NCI-H1092 treated with DMSO at 0.1 percent for 48 hours (cell line): Measurements from ENCODE around the gene MAZ.
"Not testable (repeated sequence)": the region's sequence is repeated elsewhere in the genome, so short reads cannot be mapped to it uniquely, and the experiment has no call there.

Experiments
- DNase-seq: peaks from one replicate; lab custom pipeline; 2025; lab: John Stamatoyannopoulos, UW

Gene MAZ

DNA sequence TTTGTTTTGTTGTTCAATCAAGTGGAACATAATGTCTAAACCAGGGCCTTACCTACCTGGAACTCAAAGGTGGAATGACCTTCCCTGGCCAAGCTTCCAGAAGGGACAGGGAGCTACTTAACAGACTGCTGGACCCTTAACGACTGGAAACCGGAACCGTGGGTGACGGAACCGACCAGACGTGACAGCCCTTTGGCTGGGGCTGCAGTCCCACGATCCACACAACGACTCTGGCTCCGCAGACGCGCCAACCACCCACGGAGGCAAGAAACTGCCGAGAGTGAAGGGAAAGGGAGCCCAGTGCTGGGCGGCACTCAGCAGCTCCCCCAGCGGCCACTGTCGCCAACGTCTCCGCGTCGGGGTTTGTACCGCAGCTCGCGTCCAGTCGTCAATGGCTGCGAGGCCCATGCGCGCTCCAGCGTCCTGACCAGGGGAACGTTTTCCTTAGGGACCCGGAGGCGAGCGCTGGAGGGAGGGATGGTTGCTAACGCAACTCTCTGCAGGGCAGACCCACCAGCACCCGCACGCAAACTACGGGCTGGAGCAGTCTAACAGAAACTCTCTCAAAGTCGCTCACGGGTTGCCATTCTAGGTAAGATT is 21.3 kb upstream of the MAZ start:
- no peak for DNase-seq

DNA sequence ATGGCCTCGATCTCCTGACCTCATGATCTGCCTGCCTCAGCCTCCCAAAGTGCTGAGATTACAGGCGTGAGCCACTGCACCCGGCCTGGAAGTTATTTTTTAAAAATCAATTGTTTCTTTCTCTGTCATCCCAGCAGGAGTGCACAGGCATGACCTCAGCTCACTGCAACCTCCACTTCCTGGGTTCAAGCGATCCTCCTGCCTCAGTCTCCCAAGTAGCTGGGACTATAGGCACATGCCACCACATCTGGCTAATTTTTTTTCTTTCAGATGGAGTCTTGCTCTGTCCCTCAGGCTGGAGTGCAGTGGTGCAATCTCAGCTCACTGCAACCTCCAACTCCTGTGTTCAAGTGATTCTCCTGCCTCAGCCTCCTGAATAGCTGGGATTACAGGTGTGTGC is 19.2 kb upstream of the MAZ start:
- DNase-seq, result not testable (repeated sequence)

- no peak for DNase-seq
These were observed 16.6 kb upstream of the MAZ start for GRCh38 chr16:29789775-29790182.

DNA sequence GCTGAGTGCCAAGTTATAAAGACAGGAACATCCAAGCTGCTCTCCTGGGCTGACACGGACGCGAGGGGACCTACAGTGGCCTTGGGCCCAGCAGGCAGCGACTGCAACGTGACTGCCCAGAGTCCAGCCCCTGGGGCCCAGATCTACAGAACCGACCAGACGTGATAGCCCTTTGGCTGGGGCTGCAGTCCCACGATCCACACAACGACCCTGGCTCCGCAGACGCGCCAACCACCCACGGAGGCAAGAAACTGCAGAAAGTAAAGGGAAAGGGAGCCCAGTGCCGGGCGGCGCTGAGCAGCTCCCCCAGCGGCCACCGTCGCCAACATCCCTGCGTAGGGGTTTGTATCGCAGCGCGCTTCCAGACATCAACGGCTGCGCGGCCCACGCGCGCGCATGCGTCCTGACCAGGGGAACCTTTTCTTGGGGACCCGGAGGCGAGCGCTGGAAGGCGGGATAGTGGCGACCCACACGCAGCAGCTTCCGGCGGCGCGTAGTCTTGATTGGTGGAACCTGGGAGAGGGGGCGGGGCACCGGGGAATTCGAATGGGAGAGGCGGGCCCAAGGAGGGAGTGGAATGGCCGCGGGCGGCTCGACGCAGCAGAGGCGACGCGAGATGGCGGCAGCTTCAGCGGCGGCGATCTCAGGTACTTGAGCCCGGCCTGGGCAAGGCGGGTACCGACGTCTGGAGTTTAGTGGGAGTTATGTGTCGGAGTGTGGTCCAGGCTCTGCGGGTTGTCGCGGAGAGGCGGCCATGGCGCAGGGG is 16.0 kb upstream of the MAZ start, which contains the start of gene KIF22:
Gene KIF22 (plus strand): TSS at position 569 of the 766 bp plus-strand sequence. CDS start 9 bp downstream, at position 578.
- peak; percentile 98 for DNase-seq

GRCh38 chr16:29790949-29791844 is 15.1 kb upstream of the MAZ start:
- DNase-seq, result peak; percentile 13

- DNase-seq, result no peak
These were observed 14.2 kb upstream of the MAZ start for GRCh38 chr16:29791845-29792807.

DNA sequence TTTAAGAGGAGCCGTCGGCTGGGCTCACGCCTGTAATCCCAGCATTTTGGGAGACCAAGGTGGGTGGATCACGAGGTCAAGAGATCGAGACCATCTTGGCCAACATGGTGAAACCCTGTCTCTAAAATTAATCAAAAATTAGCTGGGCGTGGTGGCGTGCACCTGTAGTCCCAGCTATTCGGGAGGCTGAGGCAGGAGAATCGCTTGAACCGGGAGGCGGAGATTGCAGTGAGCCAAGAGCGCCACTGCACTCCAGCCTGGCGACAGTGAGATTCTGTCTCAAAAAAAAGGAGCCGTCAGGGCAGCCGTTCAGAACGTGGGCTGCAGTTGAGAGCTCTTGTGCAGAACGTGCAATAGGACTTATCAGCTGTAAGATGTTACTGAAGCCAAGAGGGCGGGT is 13.2 kb upstream of the MAZ start:
- not testable (repeated sequence) for DNase-seq

DNA sequence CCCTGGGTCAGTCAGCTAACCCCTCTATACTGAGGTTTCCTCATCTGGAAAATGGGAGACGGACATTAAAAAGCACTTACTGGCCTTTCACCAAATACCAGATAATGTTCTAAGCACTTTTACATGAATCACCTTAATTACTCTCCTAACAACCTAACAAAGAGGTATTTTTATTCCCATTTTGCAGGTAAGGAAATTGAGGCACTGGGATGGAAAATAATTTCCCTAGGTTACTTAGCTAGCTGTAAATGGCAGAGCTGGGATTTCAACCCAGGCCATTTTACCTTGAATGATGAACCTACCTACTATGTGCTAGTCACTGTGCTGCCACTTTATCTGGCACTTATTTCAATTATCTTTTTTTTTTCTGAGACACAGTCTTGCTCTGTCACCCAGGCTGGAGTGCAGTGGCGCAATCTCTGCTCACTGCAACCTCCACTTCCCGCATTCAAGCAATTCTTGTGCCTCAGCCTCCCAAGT is 12.1 kb upstream of the MAZ start:
- no peak for DNase-seq

DNA sequence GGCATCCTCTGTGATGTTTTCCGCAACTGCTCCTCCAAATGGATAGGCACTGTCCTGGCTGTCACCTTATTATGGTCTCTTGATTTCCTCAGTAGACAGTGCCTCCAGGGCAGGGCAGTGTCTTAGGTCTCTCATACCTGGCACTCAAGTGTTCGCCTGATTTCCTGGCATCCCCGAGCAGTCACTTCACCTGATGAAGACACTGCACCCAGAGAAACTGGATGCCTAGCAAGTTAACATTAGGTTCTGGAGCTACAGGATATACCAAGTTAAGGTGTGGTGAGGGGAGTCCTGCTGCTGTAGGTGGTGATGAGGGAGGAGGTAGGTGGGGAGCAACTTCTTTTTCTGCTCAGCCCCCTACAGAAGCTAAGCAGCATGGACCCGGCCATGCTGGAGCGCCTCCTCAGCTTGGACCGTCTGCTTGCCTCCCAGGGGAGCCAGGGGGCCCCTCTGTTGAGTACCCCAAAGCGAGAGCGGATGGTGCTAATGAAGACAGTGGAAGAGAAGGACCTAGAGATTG is 3.9 kb upstream of the MAZ start:
- DNase-seq, result no peak

DNA sequence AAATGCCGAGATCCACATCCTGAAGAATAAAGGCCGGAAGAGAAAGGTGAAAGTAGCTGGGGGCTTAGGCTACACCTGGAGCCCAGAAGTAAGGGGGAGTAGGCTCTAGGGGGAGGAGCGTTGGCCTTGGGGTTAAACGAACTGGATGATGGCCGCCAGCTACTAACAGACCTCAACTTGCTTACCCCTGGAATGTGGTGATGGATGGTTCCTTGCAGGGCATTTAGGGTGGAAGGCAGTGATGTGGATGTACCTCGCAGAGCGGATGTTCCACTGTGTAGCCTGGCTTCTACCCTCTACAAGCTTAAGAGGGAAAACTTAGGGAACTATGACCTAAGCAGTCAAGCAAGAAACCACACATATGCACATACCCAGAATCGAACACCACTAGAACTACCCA is 2.3 kb upstream of the MAZ start:
- DNase-seq, result no peak

DNA sequence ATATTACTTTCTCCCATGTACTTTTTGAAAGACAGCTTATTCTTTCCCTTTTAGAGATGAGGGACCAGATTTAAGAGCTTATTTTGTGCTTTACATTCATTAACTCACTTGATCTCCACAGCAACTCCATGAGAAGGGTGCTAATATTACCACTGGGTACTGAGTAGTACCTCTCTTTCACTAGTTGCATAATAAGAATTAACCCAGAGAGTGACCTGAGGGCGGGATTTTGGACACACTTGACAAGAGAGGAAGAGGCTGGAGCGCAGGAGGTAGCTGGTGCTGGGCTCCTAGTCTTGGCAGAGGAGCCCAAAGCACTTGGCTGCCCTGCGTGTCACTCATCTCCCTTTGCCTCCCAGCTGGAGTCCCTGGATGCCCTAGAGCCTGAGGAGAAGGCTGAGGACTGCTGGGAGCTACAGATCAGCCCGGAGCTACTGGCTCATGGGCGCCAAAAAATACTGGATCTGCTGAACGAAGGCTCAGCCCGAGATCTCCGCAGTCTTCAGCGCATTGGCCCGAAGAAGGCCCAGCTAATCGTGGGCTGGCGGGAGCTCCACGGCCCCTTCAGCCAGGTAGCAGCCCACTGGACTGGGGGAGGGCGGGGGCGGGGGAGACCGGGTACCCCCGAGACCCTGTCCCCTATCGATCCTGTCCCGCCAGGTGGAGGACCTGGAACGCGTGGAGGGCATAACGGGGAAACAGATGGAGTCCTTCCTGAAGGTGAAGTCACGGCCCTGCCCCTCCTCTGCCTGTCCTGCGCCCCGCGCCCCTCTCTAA is 1.7 kb upstream of the MAZ start:
- DNase-seq, result peak; percentile 41

DNA sequence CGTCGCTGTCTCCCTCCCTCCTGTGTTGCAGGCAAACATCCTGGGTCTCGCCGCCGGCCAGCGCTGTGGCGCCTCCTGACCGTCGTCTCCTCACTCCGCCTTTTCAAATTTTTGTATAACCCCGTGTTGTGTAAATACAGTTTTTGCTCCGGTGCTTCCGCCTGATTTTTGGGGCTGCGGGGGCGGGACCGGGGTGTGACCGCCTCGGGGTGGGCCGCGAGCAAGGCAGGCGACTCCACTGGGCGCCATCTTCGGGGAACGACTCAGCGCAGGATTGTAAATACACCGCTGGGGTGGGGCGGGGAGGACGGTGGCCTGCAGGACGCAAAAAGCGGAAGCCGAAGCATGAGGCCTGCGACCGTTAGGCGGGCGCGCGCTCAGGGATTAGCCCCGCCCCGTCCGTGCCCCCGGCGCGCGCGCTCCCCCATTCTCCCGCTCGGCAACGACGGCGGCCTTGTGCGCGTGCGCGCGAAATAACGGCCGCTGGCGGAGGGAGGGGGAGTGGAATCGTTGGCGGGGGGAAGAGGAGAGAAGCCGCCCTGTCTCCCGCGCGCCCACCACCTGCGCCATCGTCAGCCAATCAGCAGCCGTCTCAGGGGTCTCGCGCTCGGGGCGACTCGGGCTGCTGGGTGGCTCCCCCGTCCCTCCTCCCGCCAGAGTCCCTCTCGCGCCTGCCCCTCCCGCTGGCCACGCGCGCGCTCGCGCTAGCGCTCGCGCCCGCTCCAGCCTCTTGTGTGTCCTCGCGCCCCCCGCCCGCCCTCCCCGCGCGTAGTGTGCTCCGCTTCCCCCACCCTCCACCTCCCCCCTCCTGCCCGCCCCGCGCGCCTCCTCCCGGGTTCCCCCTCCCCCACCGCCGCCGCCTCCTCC is 864 bp upstream of the MAZ start:
- peak; percentile 98 for DNase-seq

GRCh38 chr16:29806641-29807425 is 504 bp downstream of the MAZ start:
- DNase-seq, result peak; percentile 78

DNA sequence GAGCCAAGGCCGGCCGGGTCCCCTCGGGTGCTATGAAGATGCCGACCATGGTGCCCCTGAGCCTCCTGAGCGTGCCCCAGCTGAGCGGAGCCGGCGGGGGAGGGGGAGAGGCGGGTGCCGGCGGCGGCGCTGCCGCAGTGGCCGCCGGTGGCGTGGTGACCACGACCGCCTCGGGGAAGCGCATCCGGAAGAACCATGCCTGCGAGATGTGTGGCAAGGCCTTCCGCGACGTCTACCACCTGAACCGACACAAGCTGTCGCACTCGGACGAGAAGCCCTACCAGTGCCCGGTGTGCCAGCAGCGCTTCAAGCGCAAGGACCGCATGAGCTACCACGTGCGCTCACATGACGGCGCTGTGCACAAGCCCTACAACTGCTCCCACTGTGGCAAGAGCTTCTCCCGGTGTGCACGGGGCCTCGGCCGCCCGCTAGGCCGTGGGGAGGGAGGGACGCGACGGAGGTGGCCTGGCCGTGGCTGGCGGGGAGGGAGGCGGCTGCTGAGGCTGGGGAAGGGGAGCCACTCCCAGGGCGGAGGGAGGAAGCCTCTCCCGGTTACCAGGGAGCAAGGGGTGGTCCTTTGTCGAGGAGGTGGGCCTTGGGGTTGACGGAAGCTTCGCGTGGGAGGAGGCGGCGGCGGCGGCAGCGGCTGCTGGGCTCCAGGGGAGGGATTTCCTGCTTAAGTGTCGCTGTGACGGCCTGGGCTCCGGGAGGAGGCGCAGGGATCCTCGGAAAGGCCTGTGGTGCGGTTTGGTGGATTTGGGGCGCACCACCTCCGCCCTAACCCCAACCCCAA is 1.3 kb downstream of the MAZ start:
- DNase-seq, result peak; percentile 83

DNA sequence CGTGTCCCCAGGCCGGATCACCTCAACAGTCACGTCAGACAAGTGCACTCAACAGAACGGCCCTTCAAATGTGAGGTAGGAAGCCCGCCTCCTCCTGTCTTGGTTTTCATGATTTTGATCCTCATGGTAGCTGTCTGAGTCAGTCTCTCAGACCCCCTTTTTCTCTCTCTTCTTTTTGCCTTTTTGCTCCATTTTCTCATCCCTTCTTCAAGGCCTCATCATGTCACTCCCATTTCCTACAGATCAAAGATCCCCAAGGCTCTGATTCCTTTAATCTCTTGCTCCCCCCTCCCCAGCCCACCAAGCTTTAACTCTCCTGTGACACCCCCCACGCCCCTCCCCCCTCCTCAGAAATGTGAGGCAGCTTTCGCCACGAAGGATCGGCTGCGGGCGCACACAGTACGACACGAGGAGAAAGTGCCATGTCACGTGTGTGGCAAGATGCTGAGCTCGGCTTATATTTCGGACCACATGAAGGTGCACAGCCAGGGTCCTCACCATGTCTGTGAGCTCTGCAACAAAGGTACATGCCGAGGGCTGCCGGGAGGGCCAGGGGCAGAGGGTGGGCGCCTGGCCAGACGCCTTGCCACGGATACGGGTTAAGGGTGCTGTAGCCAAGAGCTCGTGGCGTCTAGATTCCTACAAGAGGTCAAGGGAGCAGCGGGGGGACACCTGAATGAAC is 2.0 kb downstream of the MAZ start:
- peak; percentile 56 for DNase-seq

GRCh38 chr16:29809031-29809747 is 2.9 kb downstream of the MAZ start:
- DNase-seq, result no peak
